CD4-positive, alpha-beta T cell (primary cell): ENCODE measurements around the gene MPRIP. TPM values are rescaled to one million over a fixed set of nuclear protein-coding genes. Genes with fewer than 3 reads are reported as not detected.

ENCODE experiments used
- ATAC-seq: fragments of 200-7000 bp; cut with Tn5 transposase; one replicate; pipeline ENCODE4 v1.10.0; 2022; ENCODE audit warnings: mild to moderate bottlenecking; ENCODE audit not compliant: poor library complexity
- CTCF ChIA-PET: fragments of 350-600 bp; sonication (Branson Sonifier 250); formaldehyde crosslinking; loops from one replicate; lab custom pipeline; 2021; ENCODE audit warnings: antibody characterized with exemption, inconsistent platforms; lab: Charles Lee
- POLR2A ChIA-PET: fragments of 350-600 bp; sonication (Branson Sonifier 250); formaldehyde crosslinking; loops from one replicate; lab custom pipeline; 2021; ENCODE audit warnings: antibody characterized with exemption, inconsistent platforms; lab: Charles Lee
- DNase-seq, 14 experiments: peaks; one replicate each; pipeline ENCODE4 v3.0.0-alpha.2; 2013 to 2020; ENCODE audit warnings: mixed read lengths in 2 of 14
- H3K27ac ChIP-seq, 2 donors: one replicate each; pipeline versions ENCODE4 v1.5.1 to v1.7.0; 2013; ENCODE audit warnings: low read length in 2 of 2, low read depth in 1 of 2, mild to moderate bottlenecking in 1 of 2
- H3K27me3 ChIP-seq, 2 experiments: 1 replicate in 1 of 2; 2 replicates in 1 of 2; pipeline versions ENCODE4 v1.6.1 to v1.7.0; 2013; ENCODE audit warnings: low read length in 2 of 2, control low read depth in 1 of 2, mild to moderate bottlenecking in 1 of 2, moderate library complexity in 1 of 2; ENCODE audit not compliant: insufficient read depth in 2 of 2, control insufficient read depth in 1 of 2
- H3K36me3 ChIP-seq: one replicate; pipeline ENCODE4 v1.6.1; 2013; ENCODE audit warnings: low read length, control low read depth; ENCODE audit not compliant: insufficient read depth
- H3K4me1 ChIP-seq: one replicate; pipeline ENCODE4 v1.6.1; 2013; ENCODE audit warnings: low read length, control low read depth; ENCODE audit not compliant: insufficient read depth
- H3K4me3 ChIP-seq: one replicate; pipeline ENCODE4 v1.5.1; 2013; ENCODE audit warnings: mild to moderate bottlenecking, low read length, moderate library complexity
- H3K9me3 ChIP-seq, 2 experiments: 1 replicate in 1 of 2; 2 replicates in 1 of 2; pipeline versions ENCODE4 v1.6.1 to v1.7.0; 2013; ENCODE audit warnings: low read length in 2 of 2, mild to moderate bottlenecking in 2 of 2, control low read depth in 1 of 2, moderate library complexity in 1 of 2; ENCODE audit not compliant: control insufficient read depth in 1 of 2, insufficient read depth in 1 of 2
- H3K27ac Mint-ChIP-seq: one replicate; pipeline ENCODE4 v1.8.0; 2020; ENCODE audit warnings: mixed read lengths
- H3K27me3 Mint-ChIP-seq: one replicate; pipeline ENCODE4 v1.8.0; 2021; ENCODE audit warnings: mixed read lengths
- H3K36me3 Mint-ChIP-seq: one replicate; pipeline ENCODE4 v1.8.0; 2021; ENCODE audit warnings: low read depth, mixed read lengths
- H3K4me1 Mint-ChIP-seq: one replicate; pipeline ENCODE4 v1.8.0; 2021; ENCODE audit warnings: low read depth, mixed read lengths
- H3K4me3 Mint-ChIP-seq: one replicate; pipeline ENCODE4 v1.8.0; 2020; ENCODE audit warnings: mild to moderate bottlenecking, mixed read lengths
- H3K9me3 Mint-ChIP-seq: one replicate; pipeline ENCODE4 v1.8.0; 2020; ENCODE audit warnings: mixed read lengths
- CTCF ChIP-seq: fragments of 200-600 bp; IDR thresholded peaks from one replicate; pipeline ENCODE4 v1.8.0; 2022; ENCODE audit warnings: antibody characterized with exemption, mild to moderate bottlenecking
- intact Hi-C, 2 experiments: fragments of 100-400 bp; cut with DNase I in 1 of 2; cut with micrococcal nuclease in 1 of 2; formaldehyde crosslinking; loops; one replicate each; pipeline versions ENCODE4 v1.15.1 to v1.9.0; 2023 to 2025; cut with DNase I, micrococcal nuclease
- total RNA-seq, 174 experiments: library from RNA in 2 of 174; stranded (reverse) in 2 of 174; gene quantifications; one replicate each; pipeline ENCODE4 v1.2.3 and lab custom pipeline; 2021 to 2026

Gene MPRIP
- total RNA-seq, 2 experiments from 2014 or later, result 176 to 188 TPM

GRCh38 chr17:17205368-17206123, 163.3 kb downstream of the MPRIP start:
- H3K27ac ChIP-seq, result peak overlapping the region; percentile 45 to 53
- H3K27me3 Mint-ChIP-seq, result no peaks in the 10 kb centered on the region

GRCh38 chr17:17206124-17206912, 164.1 kb downstream of the MPRIP start, which contains the start of gene PLD6:
TSS of gene PLD6 (minus strand) at chr17:17206333. CDS start at chr17:17206286, 47 bp downstream.
- Histone ChIP-seq H3K4me1 (peaks cover 34% of the 10 kb centered on the region), H3K36me3 (peaks cover 18% of the 10 kb centered on the region), H3K9me3 (peaks cover 0 to 5% of the 10 kb centered on the region in 2 experiments), H3K27me3 (no peaks in the 10 kb centered on the region), H3K4me3 (peak within 1 kb of the TSS; percentile 84), H3K27ac (peak within 1 kb of the TSS; percentile 45 to 53)
- peak within 1 kb of the TSS; percentile 92 for H3K27ac Mint-ChIP-seq
- CTCF ChIA-PET, result interaction anchor here (1.0 kb wide), 1 partner anchor 26 kb away, joined by 3 read pairs; no protein-coding TSS in a partner anchor
- POLR2A ChIA-PET, result interaction anchor here (0.8 to 3.4 kb wide), 10 partner anchors 12 to 86 kb away, joined by 3 to 17 read pairs (median 3); partner anchors contain the start of gene FLCN
- H3K9me3 Mint-ChIP-seq, result no peaks in the 10 kb centered on the region
- peaks cover 24% of the 10 kb centered on the region for H3K4me1 Mint-ChIP-seq
- intact Hi-C loops, result loop anchor here (1.0 to 10.0 kb wide), 4 partner anchors 31 to 74 kb away; partner anchors contain the start of genes COPS3 (in 1 of the 2) and FLCN (in 1 of the 2)
- no peaks in the 10 kb centered on the region for H3K27me3 Mint-ChIP-seq
- peak; percentile 73 for ATAC-seq
- peak; percentile 85 to 97 (median 90) for DNase-seq
- H3K36me3 Mint-ChIP-seq, result peaks cover 28% of the 10 kb centered on the region
- peak within 1 kb of the TSS; percentile 93 for H3K4me3 Mint-ChIP-seq
- no peak for TF ChIP-seq CTCF

More at GRCh38 chr17:17205368-17206123, 163.3 kb downstream of the MPRIP start:
- intact Hi-C loops, result loop anchor here (1.0 to 10.0 kb wide), 6 partner anchors 23 to 75 kb away; partner anchors contain the start of genes COPS3 (in 1 of the 2) and FLCN (in 1 of the 2)
- H3K36me3 ChIP-seq, result peaks cover 24% of the 10 kb centered on the region
- peaks cover 35% of the 10 kb centered on the region for H3K36me3 Mint-ChIP-seq
- peaks cover 34% of the 10 kb centered on the region for H3K4me1 ChIP-seq
- ChIA-PET CTCF (interaction anchor here (1.0 kb wide), 1 partner anchor 25 kb away, joined by 3 read pairs; no protein-coding TSS in a partner anchor), POLR2A (interaction anchor here (0.8 to 3.4 kb wide), 12 partner anchors 11 to 85 kb away, joined by 3 to 17 read pairs (median 3); partner anchors contain the start of gene FLCN)
- H3K4me3 ChIP-seq, result peak overlapping the region; percentile 84
- DNase-seq (peak; percentile 36 to 83 (median 54)), ATAC-seq (peak; percentile 52)
- H3K9me3 ChIP-seq, result peaks cover 0 to 5% of the 10 kb centered on the region in 2 experiments
- no peak for TF ChIP-seq CTCF
- no peaks in the 10 kb centered on the region for H3K27me3 ChIP-seq
- H3K9me3 Mint-ChIP-seq, result no peaks in the 10 kb centered on the region
- H3K4me1 Mint-ChIP-seq, result peaks cover 24% of the 10 kb centered on the region
- peak overlapping the region; percentile 93 for H3K4me3 Mint-ChIP-seq
- H3K27ac Mint-ChIP-seq, result peak overlapping the region; percentile 92

- no peak for TF ChIP-seq CTCF
- Mint-ChIP-seq H3K27me3 (no peaks in the 10 kb centered on the region), H3K4me3 (peak overlapping the region; percentile 77), H3K4me1 (peaks cover 24% of the 10 kb centered on the region), H3K36me3 (peaks cover 25% of the 10 kb centered on the region), H3K9me3 (no peaks in the 10 kb centered on the region), H3K27ac (peak overlapping the region; percentile 92)
- no peak for ATAC-seq
- Histone ChIP-seq H3K36me3 (peaks cover 13% of the 10 kb centered on the region), H3K27me3 (no peaks in the 10 kb centered on the region), H3K9me3 (peaks cover 0 to 5% of the 10 kb centered on the region in 2 experiments), H3K4me3 (no peak overlapping the region), H3K27ac (no peak overlapping the region), H3K4me1 (peaks cover 34% of the 10 kb centered on the region)
- no peak for DNase-seq
- ChIA-PET POLR2A (interaction anchor here (0.9 to 3.4 kb wide), 3 partner anchors 22 to 30 kb away, joined by 3 to 17 read pairs (median 11); no protein-coding TSS in a partner anchor), CTCF (no interaction called here)
- intact Hi-C loops, result loop anchor here (1.0 to 10.0 kb wide), 4 partner anchors 30 to 74 kb away; partner anchors contain the start of genes COPS3 (in 1 of the 2) and FLCN (in 1 of the 2)
Measured at GRCh38 chr17:17206913-17207335, 164.7 kb downstream of the MPRIP start.
